K562 (cell line): ENCODE data around the gene UNC50. TPM values are rescaled to one million over a fixed set of nuclear protein-coding genes. Genes with fewer than 3 reads are reported as not detected.

Source experiments
- CTCF ChIP-seq, 3 experiments: IDR thresholded peaks in 2 of 3; conservative IDR thresholded peaks in 1 of 3; 2 replicates each; pipeline ENCODE4 v1.5.1; 2011 to 2012; ENCODE audit warnings: low read length in 3 of 3, mild to moderate bottlenecking in 3 of 3, control low read depth in 2 of 3, improper control_type of control experiment in 1 of 3, inconsistent platforms in 1 of 3, low read depth in 1 of 3, mixed read lengths in 1 of 3, moderate library complexity in 1 of 3; ENCODE audit not compliant: insufficient read depth in 2 of 3
- CTCFL ChIP-seq: IDR thresholded peaks from 2 replicates; pipeline ENCODE4 v1.6.1; 2011; ENCODE audit warnings: borderline replicate concordance, low read depth, mild to moderate bottlenecking, moderate library complexity, low read length; ENCODE audit not compliant: insufficient read depth, poor library complexity, severe bottlenecking
- DEAF1 ChIP-seq: fragments of 450-650 bp; formaldehyde crosslinking; IDR thresholded peaks from 2 replicates; pipeline ENCODE4 v1.4.0; 2020; ENCODE audit warnings: mild to moderate bottlenecking, moderate library complexity
- FOXJ2 ChIP-seq: fragments of 200-800 bp; sonication (Bioruptor generic); IDR thresholded peaks from 2 replicates; pipeline ENCODE4 v1.6.1; 2016; ENCODE audit warnings: missing genetic modification characterization, missing compliant biosample characterization
- KLF16 ChIP-seq: IDR thresholded peaks from 2 replicates; pipeline ENCODE4 v1.6.1; 2016; ENCODE audit warnings: antibody characterized with exemption
- PATZ1 ChIP-seq: fragments of 250-450 bp; sonication (Bioruptor Pico); IDR thresholded peaks from 2 replicates; pipeline ENCODE4 v1.5.0; 2020; ENCODE audit warnings: mild to moderate bottlenecking, borderline replicate concordance
- RAD21 ChIP-seq, 2 experiments: fragments of 250-450 bp in 1 of 2; fragments of 450-650 bp in 1 of 2; sonication (Bioruptor Pico) in 1 of 2; formaldehyde crosslinking in 1 of 2; IDR thresholded peaks in 1 of 2; conservative IDR thresholded peaks in 1 of 2; 2 replicates each; pipeline versions ENCODE4 v1.4.0 to v1.8.0; 2020 to 2022; ENCODE audit warnings: mild to moderate bottlenecking in 2 of 2, moderate library complexity in 1 of 2
- RERE ChIP-seq: sonication (generic); formaldehyde crosslinking; IDR thresholded peaks from 2 replicates; pipeline ENCODE4 v1.8.0; 2023; ENCODE audit warnings: missing genetic modification reagents, mild to moderate bottlenecking, borderline replicate concordance
- ZFP36 ChIP-seq: fragments of 150-350 bp; IDR thresholded peaks from 2 replicates; pipeline ENCODE4 v1.6.1; 2018; ENCODE audit warnings: low read length, low read depth; ENCODE audit not compliant: partially characterized antibody
- polyA plus RNA-seq, 8 experiments: library from polyadenylated mRNA; depleted of rRNA in 4 of 8; stranded (reverse) in 5 of 8; unstranded in 3 of 8; fragments of >200 nt; fragmentation: Nextera tagmentation in 2 of 8; fragmentation: Illumina TruSeq in 1 of 8; extraction: Ambion mirVana in 2 of 8; extraction: Trizol in 1 of 8; gene quantifications; 2 replicates each; pipeline versions ENCODE4 v1.2.1 to v1.2.3, GENCODE V29; 2011 to 2014; ENCODE audit warnings: inconsistent platforms in 1 of 8, missing spikeins in 1 of 8
- total RNA-seq, 7 experiments: library from RNA; depleted of rRNA in 6 of 7; stranded (reverse); fragments of >200 nt in 6 of 7; fragmentation: Illumina TruSeq in 2 of 7; extraction: Trizol in 2 of 7; gene quantifications; 2 replicates each; pipeline versions ENCODE4 v1.2.1 to v1.2.3, GENCODE V29; 2011 to 2021; ENCODE audit warnings: low replicate concordance in 1 of 7

The UNC50 gene
- total and polyA plus RNA-seq, 9 of the 15 experiments (the other 6 are each of a cell fraction or from before 2014, with no cell fraction given): 30.0 to 52.9 (median 35.9) TPM

GRCh38 chr2:98569197-98569793, 39.1 kb upstream of the UNC50 start (continued):
- peak; percentile 88 for TF ChIP-seq CTCFL
- no peak for TF ChIP-seq RERE
- TF ChIP-seq RAD21 (CRISPR knock-in tag; conservative IDR thresholded peaks at IDR 0.05 in 1 of 2, IDR thresholded peaks at IDR 0.05 in 1 of 2): peak; percentile 24 to 63; a peak in 3 of 4 replicates
- no peak for TF ChIP-seq DEAF1
- no peak for TF ChIP-seq FOXJ2 (tag)
- no peak for TF ChIP-seq PATZ1 (CRISPR knock-in tag)
- TF ChIP-seq ZFP36: no peak
- 0 out of 2 replicates have a peak, but pooled peaks have one; percentile 23 for TF ChIP-seq KLF16
- TF ChIP-seq CTCF (IDR thresholded peaks at IDR 0.05 in 2 of 3, conservative IDR thresholded peaks at IDR 0.05 in 1 of 3; ENCODE audit: insufficient read depth in 2 of 3, low read depth in 1 of 3, low read length in 3 of 3): peak; percentile 84 to 96 (median 95)
